Suprapubic skin (tissue), 4 donors: ENCODE results near the gene AFM.

Experiments used
- CTCF ChIP-seq, 2 donors: fragments of 200-600 bp in 1 of 2; fragments of 450-650 bp in 1 of 2; sonication (generic) in 1 of 2; IDR thresholded peaks; one replicate each; pipeline ENCODE4 v1.5.1; 2016 to 2019; ENCODE audit warnings: antibody characterized with exemption in 2 of 2, mild to moderate bottlenecking in 1 of 2, moderate library complexity in 1 of 2
- EP300 ChIP-seq: sonication (generic); formaldehyde crosslinking; IDR thresholded peaks from one replicate; pipeline ENCODE4 v1.6.1; 2017; ENCODE audit warnings: antibody characterized with exemption
- POLR2A ChIP-seq, 2 donors: fragments of 450-650 bp; IDR thresholded peaks; one replicate each; pipeline ENCODE4 v1.6.1; 2017; ENCODE audit warnings: antibody characterized with exemption in 2 of 2, mild to moderate bottlenecking in 2 of 2, moderate library complexity in 2 of 2
- POLR2AphosphoS5 ChIP-seq, 3 donors: sonication (generic); formaldehyde crosslinking; IDR thresholded peaks; one replicate each; pipeline ENCODE4 v1.6.1; 2017; ENCODE audit warnings: antibody characterized with exemption in 3 of 3

GRCh38 chr4:73439991-73440390 lies 41.6 kb upstream of the AFM start:
- TF ChIP-seq POLR2AphosphoS5 (IDR thresholded peaks at IDR 0.05) (no peak), CTCF (IDR thresholded peaks at IDR 0.05) (no peak), POLR2A (IDR thresholded peaks at IDR 0.05) (no peak), EP300 (no peak)
